ENCODE results near the gene MPP1.

Gene MPP1

DNA sequence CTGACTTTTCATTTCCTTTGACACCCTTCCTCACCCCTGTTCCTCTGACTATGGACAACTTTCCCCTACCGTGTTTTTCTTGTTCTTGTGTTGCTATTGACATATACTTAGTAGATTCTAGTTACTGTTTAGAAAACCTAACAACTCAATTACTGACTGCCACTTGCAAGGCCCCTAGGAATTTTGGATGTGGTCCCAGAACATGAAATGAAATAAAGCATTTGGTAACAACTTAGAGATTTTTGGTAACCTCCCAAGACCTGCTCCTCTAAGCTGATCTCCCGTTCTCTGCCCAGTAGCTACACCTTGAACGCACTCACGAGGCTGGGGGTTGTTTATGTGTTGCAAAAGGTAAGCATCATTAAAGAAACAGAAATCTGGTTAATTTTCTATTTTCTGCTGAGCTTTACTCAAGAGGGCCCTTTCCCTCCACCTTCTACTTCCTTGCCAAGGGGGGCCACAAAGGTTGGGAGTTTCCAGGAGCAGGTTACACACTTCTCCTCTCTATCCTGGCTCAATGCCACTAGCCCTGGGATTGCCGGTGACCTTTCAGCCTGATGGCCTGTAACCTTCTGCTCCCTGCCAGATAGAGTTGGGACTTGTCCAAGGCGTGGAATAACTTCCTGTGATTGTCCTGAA, 74.9 kb downstream of the MPP1 start:
- FAIRE-seq, result no peak

DNA sequence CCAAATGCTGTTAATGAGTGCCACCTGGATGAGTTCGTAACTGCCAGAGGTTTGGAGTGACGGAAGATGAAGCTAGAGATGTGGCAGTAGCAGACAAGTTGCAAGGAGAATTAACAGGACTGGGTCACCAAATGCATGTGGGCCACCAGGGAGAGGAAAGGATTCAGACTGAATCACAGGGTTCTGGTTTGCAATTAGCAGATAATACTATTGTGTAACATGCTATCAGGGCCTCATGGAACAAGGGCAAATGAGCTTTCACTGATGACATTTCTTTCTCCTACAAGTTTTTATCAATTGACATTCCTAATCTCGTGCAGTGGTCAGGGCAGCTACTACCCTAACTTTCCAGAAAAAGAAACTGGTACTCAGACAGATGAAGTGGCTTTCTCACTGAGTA, 75.8 kb downstream of the MPP1 start:
- FAIRE-seq, result no peak

Measured in G401.6 (cell line).